Heart right ventricle (tissue), 16 donors: Measurements from ENCODE around the gene MYLK. TPM values are rescaled to one million over a fixed set of nuclear protein-coding genes. Genes with fewer than 3 reads are reported as not detected.

Source experiments
- ATAC-seq, 8 donors: fragments of 200-7000 bp; cut with Tn5 transposase; one replicate each; pipeline ENCODE4 v1.9.1; 2020; ENCODE audit warnings: mild to moderate bottlenecking in 8 of 8, moderate library complexity in 8 of 8, moderate number of reproducible peaks in 1 of 8
- DNase-seq, 2 donors: peaks; one replicate each; pipeline ENCODE4 v3.0.0-alpha.2; 2020
- H3K27ac ChIP-seq, 10 donors: fragments of 200-600 bp; sonication (generic) in 2 of 10; one replicate each; pipeline versions ENCODE4 v1.5.0 to v1.8.0; 2020 to 2022; ENCODE audit warnings: mild to moderate bottlenecking in 3 of 10
- H3K27me3 ChIP-seq, 7 donors: fragments of 200-600 bp; one replicate each; pipeline ENCODE4 v1.8.0; 2021 to 2022; ENCODE audit warnings: mild to moderate bottlenecking in 2 of 7
- H3K36me3 ChIP-seq, 9 donors: fragments of 200-600 bp; sonication (generic) in 1 of 9; one replicate each; pipeline versions ENCODE4 v1.5.0 to v1.8.0; 2020 to 2022; ENCODE audit warnings: mild to moderate bottlenecking in 2 of 9
- H3K4me1 ChIP-seq, 9 donors: fragments of 200-600 bp; sonication (generic) in 1 of 9; one replicate each; pipeline versions ENCODE4 v1.5.0 to v1.8.0; 2020 to 2022; ENCODE audit warnings: mild to moderate bottlenecking in 4 of 9
- H3K4me3 ChIP-seq, 10 donors: fragments of 200-600 bp; sonication (generic) in 2 of 10; one replicate each; pipeline versions ENCODE4 v1.5.0 to v1.8.0; 2020 to 2022; ENCODE audit warnings: mild to moderate bottlenecking in 7 of 10, moderate library complexity in 2 of 10
- H3K9me3 ChIP-seq, 11 donors: fragments of 200-600 bp in 10 of 11; sonication (generic) in 2 of 11; one replicate each; pipeline versions ENCODE4 v1.5.0 to v1.8.0; 2013 to 2022; ENCODE audit warnings: mild to moderate bottlenecking in 2 of 11, control low read depth in 1 of 11, moderate library complexity in 1 of 11
- WGBS, 2 donors: extraction: QIAGEN DNeasy Blood & Tissue Kit; methylation state at CpG; one replicate each; pipeline ENCODE4 v1.1.7; 2013; ENCODE audit warnings: inconsistent platforms in 1 of 2; 5-methylcytosine and 5-hydroxymethylcytosine counted together
- intact Hi-C, 10 donors: fragments of 100-400 bp; cut with DNase I; formaldehyde crosslinking; loops; one replicate each; pipeline versions ENCODE4 v1.11.1 to v1.14.2; 2022
- polyA plus RNA-seq, 2 donors: library from polyadenylated mRNA; stranded (reverse); fragments of 200-250 nt; gene quantifications; one replicate each; pipeline ENCODE4 v1.2.3, GENCODE V29; 2013
- total RNA-seq, 10 donors: library from RNA; stranded (reverse); fragmentation: NEBNext Ultra II Directional in 3 of 10; extraction: Animal tissue kit (Norgen Biotek cat#: 25700) in 3 of 10; gene quantifications; one replicate each; pipeline versions ENCODE4 v1.2.1 to v1.2.4, GENCODE V29; 2021 to 2023
- TF ChIP-seq, protein P1 (sequence below), 9 donors: fragments of 200-600 bp; sonication (generic) in 2 of 9; IDR thresholded peaks; one replicate each; pipeline versions ENCODE4 v1.5.0 to v1.8.0; 2021 to 2022; ENCODE audit warnings: antibody characterized with exemption in 9 of 9, mild to moderate bottlenecking in 5 of 9, moderate library complexity in 1 of 9
- donor health status: Arrhythmogenic right ventricular cardiomyopathy.
- donor health status: ischemic (EF 13 %, LVEDD 7.1; RV severe dilation, severe dysfunction).
- donor health status: healthy with polysubstance abuse.
- donor health status: DM: no; HTN: yes; CAD: no.
- donor health status: DM: no; HTN: no; CAD: no.
- donor health status: ischemic (EF 25% LVEDD 6.9; RV normal size, moderate dysfunction).
- donor health status: ischemic (EF 25% LVEDD 5.7; RV mildly dilated, moderate dysfunction).
- donor health status: healthy.
- donor health status: DM: yes; HTN: yes; CAD: no.
- donor health status: Ischemic cardiomyopathy.
- donor health status: ischemic (EF 35%, LVEDD 5.7; RV mildly dilated, moderate dysfunction).
- donor health status: nonischemic (EF 11% LVEDD 7.7; RV severe dilation, severe dysfunction).
- donor health status: DM: yes; HTN: yes; CAD: no.
- donor health status: PGD.
- donor health status: ischemic (EF 29% LVEDD 5.4; RV normal size, mild dysfunction).
- donor health status: nonischemic (EF 23%, LVEDD 6.1; RV moderate dilation, normal function).

Gene MYLK
- total and polyA plus RNA-seq, 12 donors, result 5.6 to 20.6 (median 11.6) TPM

GRCh38 chr3:123641505-123641904, 242.6 kb downstream of the MYLK start:
- 64 to 73% methylated on average over 4 of the region's 4 CpGs for WGBS, 2 donors
- TF ChIP-seq, protein P1, sequence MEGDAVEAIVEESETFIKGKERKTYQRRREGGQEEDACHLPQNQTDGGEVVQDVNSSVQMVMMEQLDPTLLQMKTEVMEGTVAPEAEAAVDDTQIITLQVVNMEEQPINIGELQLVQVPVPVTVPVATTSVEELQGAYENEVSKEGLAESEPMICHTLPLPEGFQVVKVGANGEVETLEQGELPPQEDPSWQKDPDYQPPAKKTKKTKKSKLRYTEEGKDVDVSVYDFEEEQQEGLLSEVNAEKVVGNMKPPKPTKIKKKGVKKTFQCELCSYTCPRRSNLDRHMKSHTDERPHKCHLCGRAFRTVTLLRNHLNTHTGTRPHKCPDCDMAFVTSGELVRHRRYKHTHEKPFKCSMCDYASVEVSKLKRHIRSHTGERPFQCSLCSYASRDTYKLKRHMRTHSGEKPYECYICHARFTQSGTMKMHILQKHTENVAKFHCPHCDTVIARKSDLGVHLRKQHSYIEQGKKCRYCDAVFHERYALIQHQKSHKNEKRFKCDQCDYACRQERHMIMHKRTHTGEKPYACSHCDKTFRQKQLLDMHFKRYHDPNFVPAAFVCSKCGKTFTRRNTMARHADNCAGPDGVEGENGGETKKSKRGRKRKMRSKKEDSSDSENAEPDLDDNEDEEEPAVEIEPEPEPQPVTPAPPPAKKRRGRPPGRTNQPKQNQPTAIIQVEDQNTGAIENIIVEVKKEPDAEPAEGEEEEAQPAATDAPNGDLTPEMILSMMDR (IDR thresholded peaks at IDR 0.05), result no peak
- H3K27ac ChIP-seq, result no peak overlapping the region
- peaks cover 0 to 17% (median 0%) of the 10 kb centered on the region in 9 donors for H3K36me3 ChIP-seq
- ATAC-seq (no peak), DNase-seq (no peak)
- no peaks in the 10 kb centered on the region for H3K9me3 ChIP-seq
- H3K4me1 ChIP-seq, result peaks cover 0 to 7% (median 0%) of the 10 kb centered on the region in 9 donors
- intact Hi-C loops, result loop anchor here in 1 of 10 donors (10.0 kb wide), 1 partner anchor 333 kb away; no protein-coding TSS in a partner anchor
- no peaks in the 10 kb centered on the region for H3K27me3 ChIP-seq
- no peak overlapping the region for H3K4me3 ChIP-seq

- DNase-seq, result no peak
- peaks cover 0 to 15% (median 0%) of the 10 kb centered on the region in 9 donors for H3K36me3 ChIP-seq
These were observed 243.2 kb downstream of the MYLK start for GRCh38 chr3:123640740-123641462.

GRCh38 chr3:123640311-123640710, 243.8 kb downstream of the MYLK start:
- TF ChIP-seq, protein P1 (IDR thresholded peaks at IDR 0.05), result no peak
- Histone ChIP-seq H3K4me3 (no peak overlapping the region), H3K27ac (no peak overlapping the region), H3K27me3 (no peaks in the 10 kb centered on the region), H3K36me3 (peaks cover 0 to 15% (median 0%) of the 10 kb centered on the region in 9 donors), H3K9me3 (no peaks in the 10 kb centered on the region), H3K4me1 (peaks cover 0 to 14% (median under 1%) of the 10 kb centered on the region in 9 donors)
- no peak for ATAC-seq
- WGBS, 2 donors, result 96% methylated on average over 15 of the region's 15 CpGs
- DNase-seq, result no peak
- intact Hi-C loops, result loop anchor here in 1 of 10 donors (10.0 kb wide), 1 partner anchor 334 kb away; no protein-coding TSS in a partner anchor

More at GRCh38 chr3:123640740-123641462, 243.2 kb downstream of the MYLK start:
- TF ChIP-seq, protein P1 (IDR thresholded peaks at IDR 0.05), result no peak
- H3K4me3 ChIP-seq, result no peak overlapping the region
- H3K27me3 ChIP-seq, result no peaks in the 10 kb centered on the region
- H3K27ac ChIP-seq, result no peak overlapping the region
- no peak for ATAC-seq
- 86 to 90% methylated on average over 4 of the region's 4 CpGs for WGBS, 2 donors
- intact Hi-C loops, result loop anchor here in 1 of 10 donors (10.0 kb wide), 1 partner anchor 334 kb away; no protein-coding TSS in a partner anchor
- no peaks in the 10 kb centered on the region for H3K9me3 ChIP-seq
- H3K4me1 ChIP-seq, result peaks cover 0 to 12% (median 0%) of the 10 kb centered on the region in 9 donors

DNA sequence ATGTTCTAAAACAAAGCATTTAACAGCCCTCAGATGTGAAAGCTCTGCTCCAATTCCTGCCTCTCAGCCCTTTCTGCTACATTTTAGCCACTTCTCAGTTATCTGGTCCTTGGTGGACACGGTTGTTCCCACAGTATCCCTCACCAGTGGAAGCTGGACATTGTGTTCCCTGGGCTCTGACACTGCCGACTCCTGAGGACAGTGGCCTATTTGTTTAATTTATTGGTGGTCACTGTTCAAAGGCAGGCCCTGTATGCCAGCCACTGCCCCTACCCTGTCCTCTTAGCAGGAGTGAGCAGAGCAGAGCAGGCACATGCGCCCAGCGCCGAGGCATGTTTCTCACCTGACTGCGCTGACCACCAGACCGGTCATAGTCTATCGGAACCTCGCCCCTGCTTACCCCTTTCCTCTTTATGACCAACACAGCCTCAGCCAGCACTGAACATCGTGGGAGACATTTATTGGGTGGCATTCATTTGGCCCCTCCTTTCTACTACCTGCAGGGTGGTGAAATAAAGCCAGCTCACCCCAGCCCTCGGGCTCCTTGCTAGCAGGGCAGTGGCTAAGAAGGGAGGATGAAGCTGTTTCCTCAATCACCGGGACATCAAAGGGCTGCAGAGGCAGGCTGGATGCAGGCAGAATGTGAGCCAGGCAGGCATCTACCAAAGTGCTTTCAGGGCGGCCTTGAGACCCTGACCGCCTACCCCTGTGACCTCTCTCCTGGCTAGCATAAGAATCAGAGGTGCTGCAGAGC, 245.0 kb downstream of the MYLK start:
- intact Hi-C loops, result no loop called here
- Histone ChIP-seq H3K36me3 (peaks cover 0 to 15% (median 0%) of the 10 kb centered on the region in 9 donors), H3K27ac (no peak overlapping the region), H3K9me3 (no peaks in the 10 kb centered on the region), H3K4me3 (no peak overlapping the region), H3K4me1 (peaks cover 0 to 23% (median 3%) of the 10 kb centered on the region in 9 donors), H3K27me3 (no peaks in the 10 kb centered on the region)
- TF ChIP-seq, protein P1 (IDR thresholded peaks at IDR 0.05), result no peak
- ATAC-seq (no peak), DNase-seq (no peak)
- 87% methylated on average over 14 of the region's 14 CpGs for WGBS, 2 donors
